Measurements from ENCODE around the gene MOGAT3.

MOGAT3 gene

GRCh38 chr7:101172005-101172853 lies 28.6 kb downstream of the MOGAT3 start:
- FAIRE-seq, result no peak

GRCh38 chr7:101171442-101171837 lies 29.4 kb downstream of the MOGAT3 start:
- FAIRE-seq, result no peak

- FAIRE-seq, result no peak
Observed at GRCh38 chr7:101170617-101171441, 30.0 kb downstream of the MOGAT3 start.

- FAIRE-seq, result no peak
Observed at GRCh38 chr7:101169838-101170551, 30.8 kb downstream of the MOGAT3 start.

GRCh38 chr7:101169110-101169837 lies 31.6 kb downstream of the MOGAT3 start:
- no peak for FAIRE-seq

- no peak for FAIRE-seq
Observed at GRCh38 chr7:101168412-101169049, 32.3 kb downstream of the MOGAT3 start.

GRCh38 chr7:101167645-101168411 lies 33.0 kb downstream of the MOGAT3 start:
- no peak for FAIRE-seq

GRCh38 chr7:101166909-101167644 lies 33.8 kb downstream of the MOGAT3 start:
- no peak for FAIRE-seq

GRCh38 chr7:101166648-101166908 lies 34.3 kb downstream of the MOGAT3 start:
- no peak for FAIRE-seq

GRCh38 chr7:101165958-101166647 lies 34.7 kb downstream of the MOGAT3 start:
- no peak for FAIRE-seq

GRCh38 chr7:101165075-101165957 lies 35.5 kb downstream of the MOGAT3 start, which contains the start of gene VGF:
VGF (minus strand) TSS chr7:101165569; CDS start chr7:101164843, 726 bp downstream.
- no peak for FAIRE-seq

GRCh38 chr7:101164071-101164840 lies 36.6 kb downstream of the MOGAT3 start:
- no peak for FAIRE-seq

- no peak for FAIRE-seq
Observed at GRCh38 chr7:101163279-101164070, 37.4 kb downstream of the MOGAT3 start.

GRCh38 chr7:101162551-101163278 lies 38.1 kb downstream of the MOGAT3 start:
- FAIRE-seq, result no peak

- no peak for FAIRE-seq
Observed at GRCh38 chr7:101161692-101162471, 39.0 kb downstream of the MOGAT3 start.

GRCh38 chr7:101160910-101161309 lies 39.9 kb downstream of the MOGAT3 start:
- no peak for FAIRE-seq
